Astrocyte (in vitro differentiated cells and primary cell): ENCODE data around the gene USH1C. TPM values are rescaled to one million over a fixed set of nuclear protein-coding genes. Genes with fewer than 3 reads are reported as not detected.

Source experiments
- DNase-seq: peaks from one replicate; pipeline ENCODE4 v3.0.0-alpha.2; 2010; ENCODE audit warnings: low read depth
- FAIRE-seq: peaks from 2 replicates; lab custom pipeline; 2011; peaks lifted over from hg19 to GRCh38; lab: Jason Lieb, UNC
- H2AFZ ChIP-seq: 2 replicates; pipeline ENCODE4 v1.6.0; 2012; ENCODE audit warnings: low read depth, low read length, inconsistent platforms
- H3K27ac ChIP-seq: 2 replicates; pipeline ENCODE4 v1.5.1; 2011; ENCODE audit warnings: low read depth, low read length, inconsistent platforms
- H3K27me3 ChIP-seq: 2 replicates; pipeline ENCODE4 v1.6.0; 2011; ENCODE audit warnings: low read length, inconsistent platforms; ENCODE audit not compliant: insufficient read depth
- H3K36me3 ChIP-seq: 2 replicates; pipeline ENCODE4 v1.5.1; 2011; ENCODE audit warnings: low read length, inconsistent platforms; ENCODE audit not compliant: insufficient read depth
- H3K4me1 ChIP-seq: 2 replicates; pipeline ENCODE4 v1.5.1; 2011; ENCODE audit warnings: low read length, inconsistent platforms; ENCODE audit not compliant: insufficient read depth
- H3K4me2 ChIP-seq: 2 replicates; pipeline ENCODE4 v1.6.0; 2012; ENCODE audit warnings: low read length, inconsistent platforms
- H3K4me3 ChIP-seq: 2 replicates; pipeline ENCODE4 v1.5.1; 2011; ENCODE audit warnings: low read depth, mild to moderate bottlenecking, low read length, inconsistent platforms; ENCODE audit not compliant: insufficient read depth
- H3K79me2 ChIP-seq: 2 replicates; pipeline ENCODE4 v1.6.0; 2012; ENCODE audit warnings: mild to moderate bottlenecking, low read length, inconsistent platforms; ENCODE audit not compliant: insufficient read depth
- H3K9ac ChIP-seq: 2 replicates; pipeline ENCODE4 v1.6.0; 2012; ENCODE audit warnings: mild to moderate bottlenecking, low read length, inconsistent platforms
- H3K9me3 ChIP-seq: 2 replicates; pipeline ENCODE4 v1.5.1; 2012; ENCODE audit warnings: low read depth, mild to moderate bottlenecking, low read length, inconsistent platforms; ENCODE audit not compliant: insufficient read depth
- H4K20me1 ChIP-seq: 2 replicates; pipeline ENCODE4 v1.6.0; 2012; ENCODE audit warnings: low read length, inconsistent platforms; ENCODE audit not compliant: insufficient read depth
- H3K27ac Mint-ChIP-seq: one replicate; pipeline ENCODE4 v1.8.0; 2021; ENCODE audit warnings: mild to moderate bottlenecking, mixed read lengths; ENCODE audit not compliant: unreplicated experiment
- H3K27me3 Mint-ChIP-seq: one replicate; pipeline ENCODE4 v1.8.0; 2021; ENCODE audit warnings: low read depth, mixed read lengths; ENCODE audit not compliant: unreplicated experiment
- H3K36me3 Mint-ChIP-seq: one replicate; pipeline ENCODE4 v1.8.0; 2021; ENCODE audit warnings: low read depth, mixed read lengths; ENCODE audit not compliant: unreplicated experiment
- H3K4me1 Mint-ChIP-seq: one replicate; pipeline ENCODE4 v1.8.0; 2021; ENCODE audit warnings: low read depth, mixed read lengths; ENCODE audit not compliant: unreplicated experiment
- H3K4me3 Mint-ChIP-seq: one replicate; pipeline ENCODE4 v1.8.0; 2021; ENCODE audit warnings: mild to moderate bottlenecking, moderate library complexity, mixed read lengths; ENCODE audit not compliant: unreplicated experiment
- H3K9me3 Mint-ChIP-seq: one replicate; pipeline ENCODE4 v1.8.0; 2021; ENCODE audit warnings: mild to moderate bottlenecking, mixed read lengths; ENCODE audit not compliant: unreplicated experiment
- CTCF ChIP-seq: IDR thresholded peaks from 2 replicates; pipeline ENCODE4 v1.5.1; 2011; ENCODE audit warnings: low read depth, mild to moderate bottlenecking, inconsistent platforms, low read length, moderate library complexity; ENCODE audit not compliant: insufficient read depth
- EZH2 ChIP-seq: IDR thresholded peaks from 2 replicates; pipeline ENCODE4 v1.6.1; 2012; ENCODE audit warnings: mild to moderate bottlenecking, low read length, inconsistent platforms; ENCODE audit not compliant: insufficient read depth
- total RNA-seq: library from RNA; stranded (reverse); gene quantifications from 2 replicates; pipeline ENCODE4 v1.2.1, GENCODE V29; 2021

Gene USH1C
- total RNA-seq, 1 donor from 2014 or later = not detected

- Histone ChIP-seq H3K4me2 (no peak overlapping the region), H3K79me2 (no peaks in the 10 kb centered on the region), H3K4me3 (no peak overlapping the region), H3K27me3 (peaks cover 2% of the 10 kb centered on the region), H2AFZ (no peak overlapping the region), H3K27ac (no peak overlapping the region), H3K9ac (no peak overlapping the region), H3K36me3 (no peaks in the 10 kb centered on the region), H4K20me1 (no peaks in the 10 kb centered on the region), H3K9me3 (no peaks in the 10 kb centered on the region), H3K4me1 (no peaks in the 10 kb centered on the region)
- Mint-ChIP-seq H3K27ac (no peak overlapping the region), H3K9me3 (no peaks in the 10 kb centered on the region), H3K36me3 (no peaks in the 10 kb centered on the region), H3K4me1 (no peaks in the 10 kb centered on the region), H3K4me3 (no peak overlapping the region), H3K27me3 (peaks cover 7% of the 10 kb centered on the region)
- DNase-seq = no peak
- TF ChIP-seq CTCF (no peak), EZH2 (no peak)
- no peak for FAIRE-seq
Measured at GRCh38 chr11:17585911-17586695, 41.9 kb upstream of the USH1C start.

GRCh38 chr11:17581732-17582053 lies 37.5 kb upstream of the USH1C start:
- no peaks in the 10 kb centered on the region for H4K20me1 ChIP-seq
- no peaks in the 10 kb centered on the region for H3K9me3 Mint-ChIP-seq
- H3K79me2 ChIP-seq = no peaks in the 10 kb centered on the region
- no peaks in the 10 kb centered on the region for H3K36me3 Mint-ChIP-seq
- TF ChIP-seq EZH2 (no peak), CTCF (no peak)
- H3K4me3 Mint-ChIP-seq = no peak overlapping the region
- H3K4me3 ChIP-seq = no peak overlapping the region
- no peaks in the 10 kb centered on the region for H3K4me1 ChIP-seq
- peaks cover 33% of the 10 kb centered on the region for H3K27me3 Mint-ChIP-seq
- H3K27ac Mint-ChIP-seq = no peak overlapping the region
- H3K27me3 ChIP-seq = peaks cover 2% of the 10 kb centered on the region
- H3K36me3 ChIP-seq = no peaks in the 10 kb centered on the region
- H3K4me1 Mint-ChIP-seq = no peaks in the 10 kb centered on the region
- no peak overlapping the region for H3K9ac ChIP-seq
- no peak for FAIRE-seq
- H2AFZ ChIP-seq = no peak overlapping the region
- no peaks in the 10 kb centered on the region for H3K9me3 ChIP-seq
- H3K27ac ChIP-seq = no peak overlapping the region
- DNase-seq = no peak
- no peak overlapping the region for H3K4me2 ChIP-seq

GRCh38 chr11:17581036-17581731 lies 37.0 kb upstream of the USH1C start:
- H3K9me3 ChIP-seq = no peaks in the 10 kb centered on the region
- TF ChIP-seq EZH2 = no peak
- no peak for TF ChIP-seq CTCF
- Mint-ChIP-seq H3K4me3 (no peak overlapping the region), H3K4me1 (no peaks in the 10 kb centered on the region), H3K36me3 (no peaks in the 10 kb centered on the region), H3K9me3 (no peaks in the 10 kb centered on the region), H3K27ac (no peak overlapping the region), H3K27me3 (peaks cover 37% of the 10 kb centered on the region)
- no peak overlapping the region for H2AFZ ChIP-seq
- no peaks in the 10 kb centered on the region for H3K36me3 ChIP-seq
- H3K27ac ChIP-seq = no peak overlapping the region
- H4K20me1 ChIP-seq = no peaks in the 10 kb centered on the region
- no peak overlapping the region for H3K9ac ChIP-seq
- peaks cover 2% of the 10 kb centered on the region for H3K27me3 ChIP-seq
- no peak for FAIRE-seq
- H3K79me2 ChIP-seq = no peaks in the 10 kb centered on the region
- H3K4me2 ChIP-seq = no peak overlapping the region
- H3K4me3 ChIP-seq = no peak overlapping the region
- no peaks in the 10 kb centered on the region for H3K4me1 ChIP-seq
- no peak for DNase-seq
